CD4-positive, alpha-beta memory T cell (primary cell): ENCODE results near the gene SCTR. TPM values are rescaled to one million over a fixed set of nuclear protein-coding genes. Genes with fewer than 3 reads are reported as not detected.

Experiments used
- CTCF ChIA-PET: fragments of 350-600 bp; sonication (Branson Sonifier 250); formaldehyde crosslinking; loops from one replicate; lab custom pipeline; 2021; ENCODE audit warnings: inconsistent platforms; ENCODE audit not compliant: partially characterized antibody; lab: Charles Lee
- POLR2A ChIA-PET: fragments of 350-600 bp; sonication (Branson Sonifier 250); formaldehyde crosslinking; loops from one replicate; lab custom pipeline; 2021; ENCODE audit not compliant: partially characterized antibody; lab: Charles Lee
- DNase-seq, 5 donors: peaks; one replicate each; pipeline versions ENCODE4 v3.0.0 to v3.0.0-alpha.2; 2020 to 2022; ENCODE audit warnings: mixed read lengths in 1 of 5
- H3K27ac ChIP-seq: one replicate; pipeline ENCODE4 v1.7.0; 2013; ENCODE audit warnings: low read depth, low read length
- H3K27me3 ChIP-seq: 2 replicates; pipeline ENCODE4 v1.7.0; 2013; ENCODE audit warnings: mild to moderate bottlenecking, low read length, moderate library complexity; ENCODE audit not compliant: insufficient read depth
- H3K36me3 ChIP-seq: 2 replicates; pipeline ENCODE4 v1.7.0; 2013; ENCODE audit warnings: mild to moderate bottlenecking, low read length, moderate library complexity; ENCODE audit not compliant: insufficient read depth
- H3K4me1 ChIP-seq: 2 replicates; pipeline ENCODE4 v1.7.0; 2013; ENCODE audit warnings: mild to moderate bottlenecking, low read length, moderate library complexity; ENCODE audit not compliant: insufficient read depth
- H3K4me3 ChIP-seq, 2 donors: one replicate each; pipeline ENCODE4 v1.7.0; 2013; ENCODE audit warnings: low read length in 2 of 2, mild to moderate bottlenecking in 1 of 2
- H3K9me3 ChIP-seq, 2 donors: one replicate each; pipeline ENCODE4 v1.7.0; 2013; ENCODE audit warnings: low read length in 2 of 2, control low read depth in 1 of 2; ENCODE audit not compliant: control insufficient read depth in 1 of 2
- H3K27ac Mint-ChIP-seq, 7 donors: one replicate each; pipeline ENCODE4 v1.8.0; 2020 to 2021; ENCODE audit warnings: mixed read lengths in 7 of 7, mild to moderate bottlenecking in 6 of 7, inconsistent platforms in 3 of 7, moderate library complexity in 3 of 7
- H3K27me3 Mint-ChIP-seq, 2 donors: one replicate each; pipeline ENCODE4 v1.8.0; 2020 to 2021; ENCODE audit warnings: mixed read lengths in 2 of 2
- H3K36me3 Mint-ChIP-seq, 2 donors: one replicate each; pipeline ENCODE4 v1.8.0; 2020 to 2021; ENCODE audit warnings: mixed read lengths in 2 of 2, inconsistent platforms in 1 of 2, mild to moderate bottlenecking in 1 of 2
- H3K4me1 Mint-ChIP-seq, 4 donors: one replicate each; pipeline ENCODE4 v1.8.0; 2020 to 2021; ENCODE audit warnings: mixed read lengths in 4 of 4, mild to moderate bottlenecking in 1 of 4
- H3K4me3 Mint-ChIP-seq, 8 donors: one replicate each; pipeline ENCODE4 v1.8.0; 2020 to 2021; ENCODE audit warnings: mixed read lengths in 8 of 8, mild to moderate bottlenecking in 7 of 8, moderate library complexity in 6 of 8, inconsistent platforms in 3 of 8
- H3K9me3 Mint-ChIP-seq, 8 donors: one replicate each; pipeline ENCODE4 v1.8.0; 2020 to 2021; ENCODE audit warnings: mixed read lengths in 8 of 8, mild to moderate bottlenecking in 5 of 8, inconsistent platforms in 3 of 8, moderate library complexity in 1 of 8
- intact Hi-C: fragments of 100-400 bp; cut with micrococcal nuclease; formaldehyde crosslinking; loops from one replicate; pipeline ENCODE4 v1.15.1; 2023
- polyA plus RNA-seq, 2 donors: library from polyadenylated mRNA; unstranded; fragments of 300-500 nt; fragmentation: Illumina TruSeq; gene quantifications; one replicate each; pipeline ENCODE4 v1.2.3, GENCODE V29; 2021
- total RNA-seq, 2 experiments: library from RNA; stranded (reverse); gene quantifications; one replicate each; pipeline ENCODE4 v1.2.3, GENCODE V29; 2021

The SCTR gene
- total and polyA plus RNA-seq, 4 experiments from 2014 or later = not detected

- no peaks in the 10 kb centered on the region for H3K36me3 Mint-ChIP-seq
- Histone ChIP-seq H3K36me3 (no peaks in the 10 kb centered on the region), H3K9me3 (no peaks in the 10 kb centered on the region), H3K27me3 (no peaks in the 10 kb centered on the region), H3K4me3 (no peak overlapping the region), H3K27ac (no peak overlapping the region), H3K4me1 (no peaks in the 10 kb centered on the region)
- H3K4me1 Mint-ChIP-seq = no peaks in the 10 kb centered on the region
- intact Hi-C loops = no loop called here
- no peak for DNase-seq
- H3K9me3 Mint-ChIP-seq = peaks cover 0 to 16% (median 10%) of the 10 kb centered on the region in 8 donors
- CTCF ChIA-PET = no interaction called here
- H3K4me3 Mint-ChIP-seq = no peak overlapping the region
- POLR2A ChIA-PET = no interaction called here
- H3K27me3 Mint-ChIP-seq = peaks cover 9 to 22% of the 10 kb centered on the region in 2 donors
- no peak overlapping the region for H3K27ac Mint-ChIP-seq
Measured at GRCh38 chr2:119494163-119494790, 30.0 kb downstream of the SCTR start.

- Mint-ChIP-seq H3K27ac (peak overlapping the region in 1 of 7 donors; percentile 21), H3K36me3 (no peaks in the 10 kb centered on the region), H3K4me1 (no peaks in the 10 kb centered on the region), H3K4me3 (no peak overlapping the region), H3K9me3 (peaks cover 0 to 2% (median 0%) of the 10 kb centered on the region in 8 donors), H3K27me3 (peaks cover 7 to 18% of the 10 kb centered on the region in 2 donors)
- Histone ChIP-seq H3K27me3 (no peaks in the 10 kb centered on the region), H3K4me3 (no peak overlapping the region), H3K36me3 (no peaks in the 10 kb centered on the region), H3K9me3 (no peaks in the 10 kb centered on the region), H3K27ac (no peak overlapping the region), H3K4me1 (no peaks in the 10 kb centered on the region)
- intact Hi-C loops = no loop called here
- POLR2A ChIA-PET = no interaction called here
- no peak for DNase-seq
- CTCF ChIA-PET = no interaction called here
Measured at GRCh38 chr2:119491776-119492525, 32.3 kb downstream of the SCTR start.

GRCh38 chr2:119490653-119491195 lies 33.6 kb downstream of the SCTR start:
- H3K27ac Mint-ChIP-seq = no peak overlapping the region
- H3K4me1 ChIP-seq = no peaks in the 10 kb centered on the region
- no peaks in the 10 kb centered on the region for H3K4me1 Mint-ChIP-seq
- no peaks in the 10 kb centered on the region for H3K36me3 Mint-ChIP-seq
- POLR2A ChIA-PET = no interaction called here
- H3K9me3 Mint-ChIP-seq = peaks cover 0 to 2% (median 0%) of the 10 kb centered on the region in 8 donors
- DNase-seq = no peak
- no peaks in the 10 kb centered on the region for H3K36me3 ChIP-seq
- no peaks in the 10 kb centered on the region for H3K27me3 ChIP-seq
- CTCF ChIA-PET = no interaction called here
- H3K9me3 ChIP-seq = no peaks in the 10 kb centered on the region
- peaks cover 7 to 14% of the 10 kb centered on the region in 2 donors for H3K27me3 Mint-ChIP-seq
- intact Hi-C loops = no loop called here
- H3K4me3 Mint-ChIP-seq = no peak overlapping the region
- H3K4me3 ChIP-seq = no peak overlapping the region
- no peak overlapping the region for H3K27ac ChIP-seq

GRCh38 chr2:119490106-119490505 lies 34.2 kb downstream of the SCTR start:
- H3K27ac ChIP-seq = no peak overlapping the region
- H3K27me3 Mint-ChIP-seq = peaks cover 7 to 15% of the 10 kb centered on the region in 2 donors
- no peaks in the 10 kb centered on the region for H3K36me3 Mint-ChIP-seq
- no peaks in the 10 kb centered on the region for H3K4me1 Mint-ChIP-seq
- no peaks in the 10 kb centered on the region for H3K9me3 ChIP-seq
- H3K9me3 Mint-ChIP-seq = peaks cover 0 to 2% (median 0%) of the 10 kb centered on the region in 8 donors
- no peak overlapping the region for H3K4me3 Mint-ChIP-seq
- intact Hi-C loops = no loop called here
- no peak overlapping the region for H3K27ac Mint-ChIP-seq
- H3K27me3 ChIP-seq = no peaks in the 10 kb centered on the region
- no peak overlapping the region for H3K4me3 ChIP-seq
- DNase-seq = no peak
- POLR2A ChIA-PET = no interaction called here
- CTCF ChIA-PET = no interaction called here
- H3K4me1 ChIP-seq = no peaks in the 10 kb centered on the region
- no peaks in the 10 kb centered on the region for H3K36me3 ChIP-seq

- Histone ChIP-seq H3K4me3 (no peak overlapping the region), H3K27me3 (no peaks in the 10 kb centered on the region), H3K4me1 (no peaks in the 10 kb centered on the region), H3K9me3 (no peaks in the 10 kb centered on the region), H3K27ac (no peak overlapping the region), H3K36me3 (no peaks in the 10 kb centered on the region)
- intact Hi-C loops = no loop called here
- Mint-ChIP-seq H3K9me3 (no peaks in the 10 kb centered on the region), H3K27ac (no peak overlapping the region), H3K4me1 (no peaks in the 10 kb centered on the region), H3K4me3 (no peak overlapping the region), H3K27me3 (peaks cover 5 to 15% of the 10 kb centered on the region in 2 donors), H3K36me3 (no peaks in the 10 kb centered on the region)
- POLR2A ChIA-PET = no interaction called here
- DNase-seq = no peak
- CTCF ChIA-PET = no interaction called here
Measured at GRCh38 chr2:119489232-119489952, 34.9 kb downstream of the SCTR start.

GRCh38 chr2:119488245-119489214 lies 35.8 kb downstream of the SCTR start:
- Histone ChIP-seq H3K27ac (no peak overlapping the region), H3K9me3 (no peaks in the 10 kb centered on the region), H3K4me1 (no peaks in the 10 kb centered on the region), H3K27me3 (no peaks in the 10 kb centered on the region), H3K36me3 (no peaks in the 10 kb centered on the region), H3K4me3 (no peak overlapping the region)
- H3K4me3 Mint-ChIP-seq = no peak overlapping the region
- no peaks in the 10 kb centered on the region for H3K9me3 Mint-ChIP-seq
- DNase-seq = no peak
- peak overlapping the region in 1 of 7 donors; percentile 38 for H3K27ac Mint-ChIP-seq
- CTCF ChIA-PET = no interaction called here
- H3K36me3 Mint-ChIP-seq = no peaks in the 10 kb centered on the region
- POLR2A ChIA-PET = no interaction called here
- H3K4me1 Mint-ChIP-seq = no peaks in the 10 kb centered on the region
- intact Hi-C loops = no loop called here
- H3K27me3 Mint-ChIP-seq = peaks cover 5 to 20% of the 10 kb centered on the region in 2 donors
